Measurements from ENCODE around the gene PLA2G2D.

Gene PLA2G2D

GRCh38 chr1:20100632-20101355 is 18.5 kb downstream of the PLA2G2D start:
- Histone ChIP-seq H3K4me2 (ENCODE audit: low read depth, low read length, poor library complexity, severe bottlenecking) (no peak overlapping the region), H3K79me2 (ENCODE audit: insufficient read depth, low read length) (no peaks in the 10 kb centered on the region), H3K27me3 (ENCODE audit: insufficient read depth, low read length, poor library complexity, severe bottlenecking) (no peaks in the 10 kb centered on the region), H2AFZ (ENCODE audit: low read length) (no peak overlapping the region), H3K4me3 (ENCODE audit: low read length, poor library complexity, severe bottlenecking) (no peak overlapping the region), H3K4me1 (ENCODE audit: insufficient read depth, low read length, poor library complexity, severe bottlenecking) (no peaks in the 10 kb centered on the region), H3K9me3 (ENCODE audit: insufficient read depth, low read depth, low read length) (no peaks in the 10 kb centered on the region), H3F3A (ENCODE audit: low read depth) (no peaks in the 10 kb centered on the region), H4K20me1 (ENCODE audit: insufficient read depth, low read length, poor library complexity, severe bottlenecking) (no peaks in the 10 kb centered on the region), H3K9me2 (replicated peaks; ENCODE audit: low read depth, low read length) (no peaks in the 10 kb centered on the region), H3K36me3 (ENCODE audit: insufficient read depth, low read length) (no peaks in the 10 kb centered on the region), H3K9ac (ENCODE audit: low read depth, low read length, poor library complexity, severe bottlenecking) (no peak overlapping the region)
- TF ChIP-seq CTCF (conservative IDR thresholded peaks at IDR 0.05; ENCODE audit: low read length) (peak; percentile 72), EZH2phosphoT487 (IDR thresholded peaks at IDR 0.05; ENCODE audit: borderline replicate concordance) (no peak)

GRCh38 chr1:20099533-20099932 is 19.8 kb downstream of the PLA2G2D start:
- no peaks in the 10 kb centered on the region for H3K79me2 ChIP-seq (ENCODE audit: insufficient read depth, low read length)
- no peak for TF ChIP-seq EZH2phosphoT487 (IDR thresholded peaks at IDR 0.05; ENCODE audit: borderline replicate concordance)
- no peak for TF ChIP-seq CTCF (conservative IDR thresholded peaks at IDR 0.05; ENCODE audit: low read length)
- H4K20me1 ChIP-seq (ENCODE audit: insufficient read depth, low read length, poor library complexity, severe bottlenecking): no peaks in the 10 kb centered on the region
- no peaks in the 10 kb centered on the region for H3K27me3 ChIP-seq (ENCODE audit: insufficient read depth, low read length, poor library complexity, severe bottlenecking)
- peak overlapping the region; percentile 32 for H3K4me2 ChIP-seq (ENCODE audit: low read depth, low read length, poor library complexity, severe bottlenecking)
- no peaks in the 10 kb centered on the region for H3K36me3 ChIP-seq (ENCODE audit: insufficient read depth, low read length)
- H2AFZ ChIP-seq (ENCODE audit: low read length): no peak overlapping the region
- H3K4me1 ChIP-seq (ENCODE audit: insufficient read depth, low read length, poor library complexity, severe bottlenecking): no peaks in the 10 kb centered on the region
- no peaks in the 10 kb centered on the region for H3F3A ChIP-seq (ENCODE audit: low read depth)
- H3K9me2 ChIP-seq (replicated peaks; ENCODE audit: low read depth, low read length): no peaks in the 10 kb centered on the region
- no peak overlapping the region for H3K4me3 ChIP-seq (ENCODE audit: low read length, poor library complexity, severe bottlenecking)
- H3K9me3 ChIP-seq (ENCODE audit: insufficient read depth, low read depth, low read length): no peaks in the 10 kb centered on the region
- H3K9ac ChIP-seq (ENCODE audit: low read depth, low read length, poor library complexity, severe bottlenecking): no peak overlapping the region

- no peak overlapping the region for H3K9ac ChIP-seq (ENCODE audit: low read depth, low read length, poor library complexity, severe bottlenecking)
- H2AFZ ChIP-seq (ENCODE audit: low read length): no peak overlapping the region
- no peaks in the 10 kb centered on the region for H3K79me2 ChIP-seq (ENCODE audit: insufficient read depth, low read length)
Measured at GRCh38 chr1:20096840-20097447, 22.4 kb downstream of the PLA2G2D start.

More at GRCh38 chr1:20096840-20097447, 22.4 kb downstream of the PLA2G2D start:
- Histone ChIP-seq H4K20me1 (ENCODE audit: insufficient read depth, low read length, poor library complexity, severe bottlenecking) (no peaks in the 10 kb centered on the region), H3K4me2 (ENCODE audit: low read depth, low read length, poor library complexity, severe bottlenecking) (no peak overlapping the region), H3K4me1 (ENCODE audit: insufficient read depth, low read length, poor library complexity, severe bottlenecking) (no peaks in the 10 kb centered on the region), H3K9me3 (ENCODE audit: insufficient read depth, low read depth, low read length) (no peaks in the 10 kb centered on the region), H3K27me3 (ENCODE audit: insufficient read depth, low read length, poor library complexity, severe bottlenecking) (no peaks in the 10 kb centered on the region), H3K36me3 (ENCODE audit: insufficient read depth, low read length) (no peaks in the 10 kb centered on the region), H3F3A (ENCODE audit: low read depth) (no peaks in the 10 kb centered on the region), H3K9me2 (replicated peaks; ENCODE audit: low read depth, low read length) (no peaks in the 10 kb centered on the region), H3K4me3 (ENCODE audit: low read length, poor library complexity, severe bottlenecking) (no peak overlapping the region)
- no peak for TF ChIP-seq CTCF (conservative IDR thresholded peaks at IDR 0.05; ENCODE audit: low read length)
- no peak for TF ChIP-seq EZH2phosphoT487 (IDR thresholded peaks at IDR 0.05; ENCODE audit: borderline replicate concordance)
